ENCODE measurements around the gene GAST. TPM values are rescaled to one million over a fixed set of nuclear protein-coding genes. Genes with fewer than 3 reads are reported as not detected.
A peak's percentile ranks its signal among the peaks of the same experiment; 100 is the strongest.

The GAST gene
- total and polyA plus RNA-seq, 2 experiments from 2014 or later, result not detected

DNA sequence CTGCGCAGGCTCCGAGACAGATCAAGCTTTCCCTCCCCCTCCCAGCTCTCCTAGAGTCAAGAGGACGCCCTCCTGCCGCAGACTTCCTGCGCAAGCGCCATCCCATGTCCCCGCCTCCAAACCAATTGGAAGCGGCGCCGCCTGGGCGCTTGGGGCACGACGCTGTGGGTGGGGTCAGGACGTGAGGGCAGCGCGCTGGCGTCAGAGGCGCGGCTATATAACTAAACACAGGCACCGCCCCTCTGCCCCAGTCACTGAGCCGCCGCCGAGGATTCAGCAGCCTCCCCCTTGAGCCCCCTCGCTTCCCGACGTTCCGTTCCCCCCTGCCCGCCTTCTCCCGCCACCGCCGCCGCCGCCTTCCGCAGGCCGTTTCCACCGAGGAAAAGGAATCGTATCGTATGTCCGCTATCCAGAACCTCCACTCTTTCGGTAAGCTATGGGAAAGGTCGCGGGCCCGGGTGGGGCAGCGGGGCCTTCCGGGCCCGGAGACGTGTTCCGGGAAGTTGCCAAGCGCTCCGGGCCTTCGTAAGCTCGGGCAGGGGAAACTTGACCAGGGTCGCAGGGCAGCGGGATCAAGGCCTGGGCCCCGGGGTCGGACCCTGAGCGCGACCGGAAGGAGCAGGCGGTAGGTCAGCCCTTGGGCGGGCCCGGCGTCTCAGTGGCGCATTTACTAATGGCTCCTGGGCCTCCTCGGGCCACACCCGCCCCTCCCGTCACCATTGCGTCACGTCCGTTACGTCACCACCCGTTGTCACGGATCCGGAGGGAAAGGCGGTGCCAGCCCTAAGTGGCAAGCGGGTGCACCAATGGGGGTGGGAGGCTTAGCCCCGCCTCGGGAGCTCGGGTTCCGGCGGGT is 23.3 kb upstream of the GAST start, which contains the start of gene EIF1 (continued):
- TF ChIP-seq, protein P1, sequence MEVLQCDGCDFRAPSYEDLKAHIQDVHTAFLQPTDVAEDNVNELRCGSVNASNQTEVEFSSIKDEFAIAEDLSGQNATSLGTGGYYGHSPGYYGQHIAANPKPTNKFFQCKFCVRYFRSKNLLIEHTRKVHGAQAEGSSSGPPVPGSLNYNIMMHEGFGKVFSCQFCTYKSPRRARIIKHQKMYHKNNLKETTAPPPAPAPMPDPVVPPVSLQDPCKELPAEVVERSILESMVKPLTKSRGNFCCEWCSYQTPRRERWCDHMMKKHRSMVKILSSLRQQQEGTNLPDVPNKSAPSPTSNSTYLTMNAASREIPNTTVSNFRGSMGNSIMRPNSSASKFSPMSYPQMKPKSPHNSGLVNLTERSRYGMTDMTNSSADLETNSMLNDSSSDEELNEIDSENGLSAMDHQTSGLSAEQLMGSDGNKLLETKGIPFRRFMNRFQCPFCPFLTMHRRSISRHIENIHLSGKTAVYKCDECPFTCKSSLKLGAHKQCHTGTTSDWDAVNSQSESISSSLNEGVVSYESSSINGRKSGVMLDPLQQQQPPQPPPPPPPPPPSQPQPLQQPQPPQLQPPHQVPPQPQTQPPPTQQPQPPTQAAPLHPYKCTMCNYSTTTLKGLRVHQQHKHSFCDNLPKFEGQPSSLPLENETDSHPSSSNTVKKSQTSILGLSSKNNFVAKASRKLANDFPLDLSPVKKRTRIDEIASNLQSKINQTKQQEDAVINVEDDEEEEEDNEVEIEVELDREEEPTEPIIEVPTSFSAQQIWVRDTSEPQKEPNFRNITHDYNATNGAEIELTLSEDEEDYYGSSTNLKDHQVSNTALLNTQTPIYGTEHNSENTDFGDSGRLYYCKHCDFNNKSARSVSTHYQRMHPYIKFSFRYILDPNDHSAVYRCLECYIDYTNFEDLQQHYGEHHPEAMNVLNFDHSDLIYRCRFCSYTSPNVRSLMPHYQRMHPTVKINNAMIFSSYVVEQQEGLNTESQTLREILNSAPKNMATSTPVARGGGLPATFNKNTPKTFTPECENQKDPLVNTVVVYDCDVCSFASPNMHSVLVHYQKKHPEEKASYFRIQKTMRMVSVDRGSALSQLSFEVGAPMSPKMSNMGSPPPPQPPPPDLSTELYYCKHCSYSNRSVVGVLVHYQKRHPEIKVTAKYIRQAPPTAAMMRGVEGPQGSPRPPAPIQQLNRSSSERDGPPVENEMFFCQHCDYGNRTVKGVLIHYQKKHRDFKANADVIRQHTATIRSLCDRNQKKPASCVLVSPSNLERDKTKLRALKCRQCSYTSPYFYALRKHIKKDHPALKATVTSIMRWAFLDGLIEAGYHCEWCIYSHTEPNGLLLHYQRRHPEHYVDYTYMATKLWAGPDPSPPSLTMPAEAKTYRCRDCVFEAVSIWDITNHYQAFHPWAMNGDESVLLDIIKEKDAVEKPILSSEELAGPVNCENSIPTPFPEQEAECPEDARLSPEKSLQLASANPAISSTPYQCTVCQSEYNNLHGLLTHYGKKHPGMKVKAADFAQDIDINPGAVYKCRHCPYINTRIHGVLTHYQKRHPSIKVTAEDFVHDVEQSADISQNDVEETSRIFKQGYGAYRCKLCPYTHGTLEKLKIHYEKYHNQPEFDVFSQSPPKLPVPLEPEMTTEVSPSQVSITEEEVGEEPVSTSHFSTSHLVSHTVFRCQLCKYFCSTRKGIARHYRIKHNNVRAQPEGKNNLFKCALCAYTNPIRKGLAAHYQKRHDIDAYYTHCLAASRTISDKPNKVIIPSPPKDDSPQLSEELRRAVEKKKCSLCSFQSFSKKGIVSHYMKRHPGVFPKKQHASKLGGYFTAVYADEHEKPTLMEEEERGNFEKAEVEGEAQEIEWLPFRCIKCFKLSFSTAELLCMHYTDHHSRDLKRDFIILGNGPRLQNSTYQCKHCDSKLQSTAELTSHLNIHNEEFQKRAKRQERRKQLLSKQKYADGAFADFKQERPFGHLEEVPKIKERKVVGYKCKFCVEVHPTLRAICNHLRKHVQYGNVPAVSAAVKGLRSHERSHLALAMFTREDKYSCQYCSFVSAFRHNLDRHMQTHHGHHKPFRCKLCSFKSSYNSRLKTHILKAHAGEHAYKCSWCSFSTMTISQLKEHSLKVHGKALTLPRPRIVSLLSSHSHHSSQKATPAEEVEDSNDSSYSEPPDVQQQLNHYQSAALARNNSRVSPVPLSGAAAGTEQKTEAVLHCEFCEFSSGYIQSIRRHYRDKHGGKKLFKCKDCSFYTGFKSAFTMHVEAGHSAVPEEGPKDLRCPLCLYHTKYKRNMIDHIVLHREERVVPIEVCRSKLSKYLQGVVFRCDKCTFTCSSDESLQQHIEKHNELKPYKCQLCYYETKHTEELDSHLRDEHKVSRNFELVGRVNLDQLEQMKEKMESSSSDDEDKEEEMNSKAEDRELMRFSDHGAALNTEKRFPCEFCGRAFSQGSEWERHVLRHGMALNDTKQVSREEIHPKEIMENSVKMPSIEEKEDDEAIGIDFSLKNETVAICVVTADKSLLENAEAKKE (CRISPR knock-in tag; IDR thresholded peaks at IDR 0.05), result no peak

DNA sequence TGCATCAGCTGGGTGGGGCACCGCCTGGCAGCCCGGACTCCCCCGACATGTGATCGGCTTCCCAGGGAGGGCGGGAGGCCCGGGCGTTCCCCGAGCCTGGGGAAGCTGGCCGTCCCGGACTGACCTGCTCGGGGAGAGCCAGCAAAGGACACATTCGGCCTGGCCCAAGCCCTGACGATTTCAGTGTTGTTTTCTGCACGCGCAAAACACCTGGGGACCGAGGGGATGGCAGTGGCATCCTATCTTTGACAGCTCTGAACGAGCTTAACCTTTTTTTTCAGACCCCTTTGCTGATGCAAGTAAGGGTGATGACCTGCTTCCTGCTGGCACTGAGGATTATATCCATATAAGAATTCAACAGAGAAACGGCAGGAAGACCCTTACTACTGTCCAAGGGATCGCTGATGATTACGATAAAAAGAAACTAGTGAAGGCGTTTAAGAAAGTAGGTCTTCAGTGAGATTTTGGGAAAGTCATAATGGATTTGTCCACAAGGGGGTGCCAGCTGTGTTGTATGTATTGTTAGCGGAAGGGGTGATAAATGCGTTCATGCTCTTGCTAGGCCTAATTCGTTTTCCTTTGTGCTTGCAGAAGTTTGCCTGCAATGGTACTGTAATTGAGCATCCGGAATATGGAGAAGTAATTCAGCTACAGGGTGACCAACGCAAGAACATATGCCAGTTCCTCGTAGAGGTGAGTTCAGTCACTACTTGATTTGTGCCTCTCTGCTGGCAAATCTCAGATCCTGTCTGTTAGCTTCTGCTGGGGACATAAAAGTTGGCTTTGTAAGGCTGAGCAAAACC is 22.4 kb upstream of the GAST start:
- Mint-ChIP-seq H3K4me3 (peak overlapping the region; percentile 94), H3K4me1 (peaks cover 13% of the 10 kb centered on the region; the same call in 2 of the 3 replicates), H3K27ac (peak overlapping the region; percentile 100), H3K27me3 (ENCODE audit: insufficient read depth, low read depth, poor library complexity) (peaks cover 18% of the 10 kb centered on the region), H3K9me3 (peaks cover 9% of the 10 kb centered on the region), H3K36me3 (ENCODE audit: low read depth) (peaks cover 52% of the 10 kb centered on the region)
- DNase-seq (ENCODE audit: low spot score), result peak; percentile 83
- H4K20me1 ChIP-seq (replicated peaks; ENCODE audit: insufficient read depth), result peaks cover 22% of the 10 kb centered on the region
- peaks cover 39% of the 10 kb centered on the region for H3K36me3 ChIP-seq (ENCODE audit: insufficient read depth)
- H3K4me3 ChIP-seq, result peak overlapping the region; percentile 87
- TF ChIP-seq, protein P2, sequence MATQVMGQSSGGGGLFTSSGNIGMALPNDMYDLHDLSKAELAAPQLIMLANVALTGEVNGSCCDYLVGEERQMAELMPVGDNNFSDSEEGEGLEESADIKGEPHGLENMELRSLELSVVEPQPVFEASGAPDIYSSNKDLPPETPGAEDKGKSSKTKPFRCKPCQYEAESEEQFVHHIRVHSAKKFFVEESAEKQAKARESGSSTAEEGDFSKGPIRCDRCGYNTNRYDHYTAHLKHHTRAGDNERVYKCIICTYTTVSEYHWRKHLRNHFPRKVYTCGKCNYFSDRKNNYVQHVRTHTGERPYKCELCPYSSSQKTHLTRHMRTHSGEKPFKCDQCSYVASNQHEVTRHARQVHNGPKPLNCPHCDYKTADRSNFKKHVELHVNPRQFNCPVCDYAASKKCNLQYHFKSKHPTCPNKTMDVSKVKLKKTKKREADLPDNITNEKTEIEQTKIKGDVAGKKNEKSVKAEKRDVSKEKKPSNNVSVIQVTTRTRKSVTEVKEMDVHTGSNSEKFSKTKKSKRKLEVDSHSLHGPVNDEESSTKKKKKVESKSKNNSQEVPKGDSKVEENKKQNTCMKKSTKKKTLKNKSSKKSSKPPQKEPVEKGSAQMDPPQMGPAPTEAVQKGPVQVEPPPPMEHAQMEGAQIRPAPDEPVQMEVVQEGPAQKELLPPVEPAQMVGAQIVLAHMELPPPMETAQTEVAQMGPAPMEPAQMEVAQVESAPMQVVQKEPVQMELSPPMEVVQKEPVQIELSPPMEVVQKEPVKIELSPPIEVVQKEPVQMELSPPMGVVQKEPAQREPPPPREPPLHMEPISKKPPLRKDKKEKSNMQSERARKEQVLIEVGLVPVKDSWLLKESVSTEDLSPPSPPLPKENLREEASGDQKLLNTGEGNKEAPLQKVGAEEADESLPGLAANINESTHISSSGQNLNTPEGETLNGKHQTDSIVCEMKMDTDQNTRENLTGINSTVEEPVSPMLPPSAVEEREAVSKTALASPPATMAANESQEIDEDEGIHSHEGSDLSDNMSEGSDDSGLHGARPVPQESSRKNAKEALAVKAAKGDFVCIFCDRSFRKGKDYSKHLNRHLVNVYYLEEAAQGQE (IDR thresholded peaks at IDR 0.05; ENCODE audit: unreplicated experiment), result no peak
- TF ChIP-seq, protein P3, sequence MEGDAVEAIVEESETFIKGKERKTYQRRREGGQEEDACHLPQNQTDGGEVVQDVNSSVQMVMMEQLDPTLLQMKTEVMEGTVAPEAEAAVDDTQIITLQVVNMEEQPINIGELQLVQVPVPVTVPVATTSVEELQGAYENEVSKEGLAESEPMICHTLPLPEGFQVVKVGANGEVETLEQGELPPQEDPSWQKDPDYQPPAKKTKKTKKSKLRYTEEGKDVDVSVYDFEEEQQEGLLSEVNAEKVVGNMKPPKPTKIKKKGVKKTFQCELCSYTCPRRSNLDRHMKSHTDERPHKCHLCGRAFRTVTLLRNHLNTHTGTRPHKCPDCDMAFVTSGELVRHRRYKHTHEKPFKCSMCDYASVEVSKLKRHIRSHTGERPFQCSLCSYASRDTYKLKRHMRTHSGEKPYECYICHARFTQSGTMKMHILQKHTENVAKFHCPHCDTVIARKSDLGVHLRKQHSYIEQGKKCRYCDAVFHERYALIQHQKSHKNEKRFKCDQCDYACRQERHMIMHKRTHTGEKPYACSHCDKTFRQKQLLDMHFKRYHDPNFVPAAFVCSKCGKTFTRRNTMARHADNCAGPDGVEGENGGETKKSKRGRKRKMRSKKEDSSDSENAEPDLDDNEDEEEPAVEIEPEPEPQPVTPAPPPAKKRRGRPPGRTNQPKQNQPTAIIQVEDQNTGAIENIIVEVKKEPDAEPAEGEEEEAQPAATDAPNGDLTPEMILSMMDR (conservative IDR thresholded peaks at IDR 0.05; ENCODE audit: low read depth in 2 of 2), result peak; percentile 61 to 93
- peak; percentile 3 for TF ChIP-seq POLR2AphosphoS5 (IDR thresholded peaks at IDR 0.05; ENCODE audit: low read depth)
- TF ChIP-seq, protein P4, sequence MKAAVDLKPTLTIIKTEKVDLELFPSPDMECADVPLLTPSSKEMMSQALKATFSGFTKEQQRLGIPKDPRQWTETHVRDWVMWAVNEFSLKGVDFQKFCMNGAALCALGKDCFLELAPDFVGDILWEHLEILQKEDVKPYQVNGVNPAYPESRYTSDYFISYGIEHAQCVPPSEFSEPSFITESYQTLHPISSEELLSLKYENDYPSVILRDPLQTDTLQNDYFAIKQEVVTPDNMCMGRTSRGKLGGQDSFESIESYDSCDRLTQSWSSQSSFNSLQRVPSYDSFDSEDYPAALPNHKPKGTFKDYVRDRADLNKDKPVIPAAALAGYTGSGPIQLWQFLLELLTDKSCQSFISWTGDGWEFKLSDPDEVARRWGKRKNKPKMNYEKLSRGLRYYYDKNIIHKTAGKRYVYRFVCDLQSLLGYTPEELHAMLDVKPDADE (IDR thresholded peaks at IDR 0.05), result no peak
- no peaks in the 10 kb centered on the region for H3K27me3 ChIP-seq (ENCODE audit: insufficient read depth)
- H3K27ac ChIP-seq (ENCODE audit: low read depth), result peak overlapping the region; percentile 91
- H3K4me2 ChIP-seq, result peak overlapping the region; percentile 83
- ATAC-seq, result no peak
- H2AFZ ChIP-seq, result no peak overlapping the region
- peaks cover 7% of the 10 kb centered on the region; the same call in 1 of the 2 replicates for H3K4me1 ChIP-seq (ENCODE audit: insufficient read depth)
- H3K79me2 ChIP-seq (replicated peaks; ENCODE audit: insufficient read depth), result peaks cover 15% of the 10 kb centered on the region
- H3K9me2 ChIP-seq (ENCODE audit: insufficient read depth), result no peaks in the 10 kb centered on the region
- peaks cover 49% of the 10 kb centered on the region for H3F3A ChIP-seq (replicated peaks; ENCODE audit: low read depth)

All from GM23338 (cell line).